SU-DHL-6 (cell line): ENCODE measurements around the gene SLC13A2.

Source experiments
- EZH2phosphoT487 ChIP-seq: fragments of 200-600 bp; sonication (generic), shearing (Covaris generic); conservative IDR thresholded peaks from 2 replicates; pipeline ENCODE4 v1.6.1; 2018; ENCODE audit warnings: mild to moderate bottlenecking, antibody characterized with exemption, low read length, moderate library complexity, mixed read lengths
- TF ChIP-seq, protein P1 (sequence below): fragments of 200-600 bp; sonication (generic); IDR thresholded peaks from one replicate; pipeline ENCODE4 v1.5.1; 2017; ENCODE audit warnings: antibody characterized with exemption, mild to moderate bottlenecking, low read length, moderate library complexity; ENCODE audit not compliant: insufficient read depth, poor library complexity, severe bottlenecking

DNA sequence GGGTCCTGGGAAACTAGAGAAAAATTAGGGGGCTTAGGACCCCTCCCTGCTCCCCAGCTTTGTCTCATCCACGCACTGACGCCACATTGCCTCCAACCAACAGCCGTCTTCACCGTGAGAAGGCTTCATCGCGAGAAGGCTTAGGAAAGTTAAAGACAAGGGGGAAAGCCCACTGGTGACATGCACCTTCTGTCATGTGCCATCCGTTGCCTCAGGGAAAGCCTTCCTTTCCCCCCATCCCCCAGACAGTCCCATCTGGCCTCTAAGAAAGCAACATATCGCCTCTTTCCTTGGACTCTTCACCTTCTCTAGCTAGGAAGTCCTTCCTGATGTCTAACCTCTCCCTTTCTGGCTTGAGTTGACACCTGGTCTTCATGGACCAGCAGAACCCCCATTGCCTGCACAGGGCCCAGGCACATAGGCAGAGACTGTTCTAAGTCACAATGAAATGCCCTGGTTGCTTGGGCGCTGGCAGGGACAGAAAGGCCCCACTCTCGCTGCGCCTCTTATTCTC, 34.8 kb downstream of the SLC13A2 start:
- TF ChIP-seq, protein P1, sequence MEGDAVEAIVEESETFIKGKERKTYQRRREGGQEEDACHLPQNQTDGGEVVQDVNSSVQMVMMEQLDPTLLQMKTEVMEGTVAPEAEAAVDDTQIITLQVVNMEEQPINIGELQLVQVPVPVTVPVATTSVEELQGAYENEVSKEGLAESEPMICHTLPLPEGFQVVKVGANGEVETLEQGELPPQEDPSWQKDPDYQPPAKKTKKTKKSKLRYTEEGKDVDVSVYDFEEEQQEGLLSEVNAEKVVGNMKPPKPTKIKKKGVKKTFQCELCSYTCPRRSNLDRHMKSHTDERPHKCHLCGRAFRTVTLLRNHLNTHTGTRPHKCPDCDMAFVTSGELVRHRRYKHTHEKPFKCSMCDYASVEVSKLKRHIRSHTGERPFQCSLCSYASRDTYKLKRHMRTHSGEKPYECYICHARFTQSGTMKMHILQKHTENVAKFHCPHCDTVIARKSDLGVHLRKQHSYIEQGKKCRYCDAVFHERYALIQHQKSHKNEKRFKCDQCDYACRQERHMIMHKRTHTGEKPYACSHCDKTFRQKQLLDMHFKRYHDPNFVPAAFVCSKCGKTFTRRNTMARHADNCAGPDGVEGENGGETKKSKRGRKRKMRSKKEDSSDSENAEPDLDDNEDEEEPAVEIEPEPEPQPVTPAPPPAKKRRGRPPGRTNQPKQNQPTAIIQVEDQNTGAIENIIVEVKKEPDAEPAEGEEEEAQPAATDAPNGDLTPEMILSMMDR = no peak
- no peak for TF ChIP-seq EZH2phosphoT487
